HG03378 (cell line): ENCODE data around the gene KNDC1.

Experiments
- ATAC-seq: cut with Tn5 transposase; IDR thresholded peaks from one replicate; pipeline ENCODE4 v1.9.1; 2021; ENCODE audit warnings: mild to moderate bottlenecking, moderate library complexity; ENCODE audit not compliant: unreplicated experiment

The KNDC1 gene

GRCh38 chr10:133159611-133159949 lies 439 bp upstream of the KNDC1 start:
- ATAC-seq = no peak

DNA sequence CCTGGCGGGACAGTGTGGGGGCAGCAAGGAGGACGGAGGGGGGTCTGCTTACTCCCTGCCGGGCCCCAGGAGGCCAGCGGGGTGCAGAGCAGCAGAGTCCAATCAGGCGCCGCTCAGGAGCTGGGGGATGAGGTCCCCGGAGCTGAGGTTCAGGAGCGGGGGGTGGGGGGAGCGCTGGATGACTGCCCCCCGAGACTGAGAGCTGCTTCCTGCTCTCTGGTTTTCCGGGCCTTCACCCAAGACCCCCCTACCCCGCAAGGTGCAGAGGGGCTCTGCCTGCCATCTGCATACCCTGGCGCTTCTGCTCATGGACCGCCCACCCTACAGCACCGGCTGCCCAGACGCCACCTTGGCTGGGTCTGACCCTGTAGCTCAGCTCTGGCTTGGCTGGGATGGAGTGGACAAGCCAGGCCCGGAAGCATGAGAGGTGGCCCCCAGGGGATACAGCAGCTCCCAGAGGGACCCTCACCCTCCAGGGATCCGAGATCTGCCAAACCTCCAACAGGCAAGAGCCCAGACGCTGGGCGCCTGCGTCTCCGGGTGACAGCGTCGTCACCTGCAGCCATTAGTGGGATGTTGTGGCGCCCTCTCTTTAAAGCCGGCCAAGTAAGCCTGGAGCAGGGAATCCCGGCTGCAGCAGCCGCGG lies 930 bp downstream of the KNDC1 start:
- ATAC-seq = no peak

GRCh38 chr10:133161486-133162109 lies 1.6 kb downstream of the KNDC1 start:
- ATAC-seq = no peak

DNA sequence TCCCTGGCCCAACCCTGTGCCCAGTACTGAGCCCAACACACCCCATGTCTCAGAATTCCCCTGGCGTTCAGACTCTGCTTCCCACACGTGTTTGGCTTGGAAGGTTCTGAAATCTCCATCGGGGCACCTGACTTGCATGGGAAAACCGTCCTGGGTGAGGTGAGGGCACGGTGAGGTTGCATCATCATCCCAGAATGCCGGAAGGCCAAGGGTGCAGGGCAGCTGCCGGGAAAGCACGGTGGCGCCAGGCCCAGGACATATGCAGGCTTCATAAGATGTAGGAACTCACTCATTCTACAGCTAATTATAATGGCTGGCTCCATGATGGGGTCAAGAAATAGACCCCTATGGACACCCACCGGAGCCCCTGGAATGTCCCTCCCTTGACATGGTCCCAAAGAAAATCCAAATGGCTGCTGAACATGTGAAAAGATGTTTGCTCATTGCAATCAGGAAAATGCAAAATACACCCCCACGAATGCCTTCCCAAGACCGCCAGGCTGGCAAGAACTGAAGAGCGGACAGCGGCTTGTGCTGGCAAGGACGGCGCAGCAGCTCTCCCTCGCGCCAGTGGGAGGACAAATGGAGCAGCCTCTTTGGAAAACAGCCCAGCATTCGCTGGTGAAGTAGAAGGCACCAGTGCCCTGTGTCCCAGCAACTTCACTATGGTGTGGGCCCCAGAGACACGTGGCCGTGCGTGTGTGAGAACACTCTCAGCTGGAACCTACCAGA lies 2.3 kb downstream of the KNDC1 start:
- no peak for ATAC-seq

DNA sequence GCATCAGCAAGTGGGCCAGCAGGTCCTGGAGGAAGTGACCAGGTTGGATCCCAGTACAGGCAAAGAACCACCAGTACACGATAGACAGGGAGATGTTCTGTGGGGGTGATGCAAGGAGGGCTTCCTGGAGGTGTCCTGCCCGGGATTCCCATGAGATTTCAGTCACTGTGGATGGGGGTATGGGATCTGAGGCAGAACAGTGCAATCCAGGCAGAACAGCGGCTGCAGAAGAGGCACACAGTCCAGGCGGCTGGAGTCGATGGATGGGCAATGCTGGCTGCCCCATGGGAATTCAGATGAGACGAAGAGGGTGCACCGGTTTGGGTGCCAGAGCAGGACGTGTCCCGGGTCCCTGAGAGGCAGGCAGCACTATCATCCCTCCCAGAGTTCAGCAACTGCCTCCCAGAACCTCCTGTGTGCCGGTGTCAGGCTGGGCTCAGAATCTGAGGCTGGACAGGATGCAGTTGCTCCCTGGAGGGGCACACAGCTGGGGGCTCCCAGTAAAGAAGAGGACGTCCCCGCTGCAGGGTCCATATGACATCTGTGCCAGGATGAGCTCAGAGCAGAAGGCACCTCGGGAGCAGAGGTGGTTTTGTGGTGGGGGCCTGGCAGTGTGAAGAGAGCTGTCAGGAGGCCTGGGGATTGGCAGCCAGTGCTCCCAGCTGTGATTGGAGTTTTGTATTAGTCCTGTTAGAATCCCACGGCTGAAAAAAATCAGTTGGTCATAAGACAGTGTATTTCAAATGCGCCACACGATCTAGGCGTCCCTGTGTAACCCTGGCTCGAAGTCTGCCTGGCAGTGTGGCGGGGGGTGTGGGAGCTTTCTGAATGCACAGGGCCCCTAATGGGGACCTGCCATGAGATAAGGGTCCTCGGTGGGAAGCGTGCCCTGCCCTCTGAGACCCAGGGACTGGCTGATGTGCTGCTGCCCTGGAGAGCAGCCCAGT lies 3.2 kb downstream of the KNDC1 start:
- no peak for ATAC-seq

GRCh38 chr10:133163889-133164815 lies 4.1 kb downstream of the KNDC1 start:
- no peak for ATAC-seq

- ATAC-seq = no peak
Observed at GRCh38 chr10:133164816-133165555, 5.0 kb downstream of the KNDC1 start.

- no peak for ATAC-seq
Observed at GRCh38 chr10:133165556-133166503, 5.8 kb downstream of the KNDC1 start.

- no peak for ATAC-seq
Observed at GRCh38 chr10:133166504-133166827, 6.4 kb downstream of the KNDC1 start.

- no peak for ATAC-seq
Observed at GRCh38 chr10:133166828-133167692, 7.0 kb downstream of the KNDC1 start.

DNA sequence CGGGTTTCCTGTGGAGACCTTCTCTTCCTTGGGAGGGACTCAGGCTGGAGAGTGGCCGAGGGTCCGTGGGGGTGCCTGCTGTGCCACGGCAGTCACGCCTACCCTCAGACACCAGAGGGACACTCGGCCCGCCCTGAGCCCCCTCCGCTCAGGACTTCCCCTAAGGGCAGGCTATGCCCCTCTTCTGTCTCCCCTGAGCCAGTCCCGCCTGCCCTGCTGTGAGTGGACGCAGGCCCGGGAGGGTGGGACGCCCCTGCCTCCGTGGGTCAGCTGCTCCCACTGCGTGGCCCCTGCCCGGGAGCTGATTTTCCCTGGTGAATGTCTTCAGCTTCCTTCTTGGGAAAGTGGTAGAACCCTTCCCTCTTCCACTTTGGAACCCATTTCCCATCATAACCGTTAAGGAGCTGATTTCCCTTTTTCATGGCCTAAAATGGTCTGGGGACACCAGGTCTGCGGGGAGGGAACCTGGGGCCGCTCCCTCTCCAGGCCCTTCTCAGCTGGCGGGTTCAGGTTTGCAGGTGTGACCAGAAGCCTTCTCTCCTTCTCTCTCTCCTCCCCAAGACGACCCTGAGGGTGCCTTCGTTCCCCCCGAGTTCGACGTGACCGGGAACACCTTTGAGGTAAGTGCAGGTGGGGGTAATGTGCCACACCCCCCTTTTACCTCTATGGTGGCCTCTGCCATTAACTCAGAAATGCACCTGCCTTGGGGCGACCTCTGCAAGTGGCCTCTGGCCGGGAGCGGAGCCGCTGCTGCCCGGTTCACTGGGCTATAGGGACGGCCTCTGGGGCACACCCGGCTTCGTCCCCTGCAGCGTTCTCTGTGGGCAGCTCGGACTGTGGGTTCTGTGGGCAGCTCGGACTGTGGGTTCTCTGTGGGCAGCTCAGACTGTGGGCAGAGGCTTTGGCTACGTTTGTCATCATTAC lies 7.9 kb downstream of the KNDC1 start:
- ATAC-seq = no peak

- no peak for ATAC-seq
Observed at GRCh38 chr10:133168617-133169031, 8.6 kb downstream of the KNDC1 start.

DNA sequence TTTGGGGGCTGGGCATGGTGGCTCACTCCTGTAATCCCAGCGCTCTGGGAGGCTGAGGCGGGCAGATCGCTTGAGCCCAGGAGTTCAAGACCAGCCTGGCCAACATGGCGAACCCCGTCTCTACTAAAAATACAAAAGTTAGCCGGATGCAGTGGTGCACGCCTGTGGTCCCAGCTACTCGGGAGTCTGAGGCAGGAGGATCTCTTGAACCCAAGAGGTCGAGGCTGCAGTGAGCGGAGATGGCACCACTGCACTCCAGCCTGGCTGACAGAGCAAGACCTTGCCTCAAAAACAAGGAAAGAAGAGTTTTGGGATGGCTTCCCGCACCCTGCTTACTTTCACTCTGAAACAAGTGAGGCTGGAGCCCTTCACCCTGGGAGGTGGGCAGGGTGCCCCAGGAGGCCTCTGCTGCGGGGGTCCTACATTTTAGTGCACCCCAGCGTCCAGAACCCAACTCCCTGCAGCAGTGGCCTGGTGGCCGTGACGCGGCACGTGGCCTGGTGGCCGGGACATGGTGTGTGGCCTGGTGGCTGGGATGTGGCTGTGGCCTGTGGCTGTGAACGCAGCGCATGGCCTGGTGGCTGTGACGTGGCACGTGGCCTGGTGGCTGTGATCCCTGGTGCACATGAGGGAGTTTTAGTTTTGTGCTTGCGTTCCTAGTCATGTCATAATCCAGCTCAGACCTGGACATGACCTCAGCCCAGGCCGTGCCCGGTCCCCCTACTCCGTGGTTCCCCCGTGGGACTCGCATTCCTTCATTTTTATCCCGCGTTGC lies 9.3 kb downstream of the KNDC1 start:
- ATAC-seq = no peak

DNA sequence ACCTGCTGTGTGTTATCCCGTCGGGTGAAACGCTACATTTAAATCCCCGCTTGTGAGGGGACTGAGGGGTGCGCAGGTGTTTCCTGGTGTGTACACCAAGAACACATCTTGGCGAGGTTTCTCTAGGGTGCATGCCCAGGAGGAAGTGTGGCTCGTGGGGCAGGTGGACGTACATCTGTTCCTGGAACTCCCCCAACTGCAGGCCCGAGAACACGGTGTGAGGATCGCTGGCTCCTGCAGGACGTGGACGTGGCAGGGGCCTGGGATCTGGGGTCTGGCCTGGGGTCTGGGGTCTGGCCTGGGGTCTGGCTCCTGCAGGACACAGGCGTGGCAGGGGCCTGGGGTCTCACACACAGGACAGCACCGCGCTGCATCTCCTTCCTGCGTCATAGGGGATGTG lies 10.1 kb downstream of the KNDC1 start:
- no peak for ATAC-seq

DNA sequence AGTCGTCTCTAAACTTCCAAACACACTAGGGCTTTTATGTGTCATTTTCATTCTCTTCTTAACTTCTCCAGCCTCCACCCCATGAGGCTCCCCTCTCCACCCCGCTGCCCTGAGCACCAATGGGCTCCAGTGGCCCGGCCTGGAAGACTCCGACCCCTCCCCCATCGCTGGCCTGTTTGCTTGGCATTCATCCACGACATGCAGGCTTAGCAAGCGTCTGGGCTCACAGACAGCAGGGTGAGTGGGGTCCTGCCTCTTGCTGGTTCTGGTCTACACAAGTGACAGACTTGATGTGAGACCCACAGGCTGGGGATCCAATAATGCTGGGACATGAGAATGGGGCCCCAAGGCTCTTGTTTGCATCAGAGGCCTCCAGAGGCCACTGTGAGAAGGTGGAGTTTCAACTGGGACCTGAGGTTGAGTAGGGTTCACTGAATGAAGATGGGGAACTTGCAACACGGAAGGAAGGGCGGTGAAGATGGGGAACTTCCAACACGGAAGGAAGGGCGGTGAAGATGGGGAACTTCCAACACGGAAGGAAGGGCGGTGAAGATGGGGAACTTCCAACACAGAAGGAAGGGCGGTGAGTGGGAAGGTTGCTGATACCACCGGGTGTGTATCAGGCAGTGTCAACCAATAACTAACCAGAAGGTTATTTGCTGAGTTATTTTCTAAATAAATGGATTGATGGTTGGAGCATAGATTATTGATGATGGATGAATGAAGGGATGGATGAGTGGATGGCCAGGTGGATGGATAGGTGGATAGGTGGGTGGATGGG lies 14.0 kb downstream of the KNDC1 start:
- ATAC-seq = no peak
